ENCODE data around the gene SIAE.

GRCh38 chr11:124699547-124699946 lies 26.0 kb upstream of the SIAE start:
- TF ChIP-seq CHD2 (IDR thresholded peaks at IDR 0.05; ENCODE audit: low read length, partially characterized antibody) (no peak), CTCF (IDR thresholded peaks at IDR 0.05) (no peak), RFX5 (IDR thresholded peaks at IDR 0.05; ENCODE audit: low read length) (no peak), JUND (IDR thresholded peaks at IDR 0.05) (no peak), MXI1 (IDR thresholded peaks at IDR 0.05; ENCODE audit: low read depth, low read length) (no peak), GABPA (IDR thresholded peaks at IDR 0.05; ENCODE audit: low read depth) (no peak), TCF12 (IDR thresholded peaks at IDR 0.05) (no peak)

Data from SK-N-SH (cell line).